Prostate gland (tissue), 2 donors: ENCODE measurements around the gene CNPPD1.

Source experiments
- CTCF ChIP-seq, 4 experiments: fragments of 200-600 bp in 2 of 4; fragments of 450-650 bp in 2 of 4; sonication (generic) in 2 of 4; IDR thresholded peaks; 1 replicate in 3 of 4; 2 replicates in 1 of 4; pipeline ENCODE4 v1.5.1; 2016 to 2019; ENCODE audit warnings: antibody characterized with exemption in 4 of 4, mild to moderate bottlenecking in 2 of 4, moderate library complexity in 2 of 4
- POLR2A ChIP-seq: fragments of 450-650 bp; IDR thresholded peaks from one replicate; pipeline ENCODE4 v1.6.1; 2016; ENCODE audit warnings: antibody characterized with exemption, mild to moderate bottlenecking
- POLR2AphosphoS5 ChIP-seq: sonication (generic); formaldehyde crosslinking; IDR thresholded peaks from one replicate; pipeline ENCODE4 v1.6.1; 2017; ENCODE audit warnings: antibody characterized with exemption

GRCh38 chr2:219175928-219176817 is 552 bp downstream of the CNPPD1 start:
- TF ChIP-seq POLR2A (no peak), CTCF (IDR thresholded peaks at IDR 0.05) (peak in 1 of 4 experiments; percentile 5), POLR2AphosphoS5 (no peak)
